ENCODE data around the gene VPS13A. TPM values are rescaled to one million over a fixed set of nuclear protein-coding genes. Genes with fewer than 3 reads are reported as not detected.

Gene VPS13A
- total and polyA plus RNA-seq, 9 of the 15 experiments (the other 6 are each of a cell fraction or from before 2014, with no cell fraction given): 5.6 to 29.9 (median 14.7) TPM

- Histone ChIP-seq H3K9me3 (replicated peaks; ENCODE audit: control insufficient read depth, insufficient read depth, low read depth, low read length) (no peaks in the 10 kb centered on the region), H2AFZ (ENCODE audit: low read depth, low read length) (no peak overlapping the region), H3K79me2 (ENCODE audit: control insufficient read depth, insufficient read depth, low read length) (no peaks in the 10 kb centered on the region), H3K9ac (ENCODE audit: insufficient read depth in 1 of 2, low read depth in 2 of 2, low read length in 2 of 2) (no peak overlapping the region), H4K20me1 (replicated peaks; ENCODE audit: control insufficient read depth, insufficient read depth, low read length) (no peaks in the 10 kb centered on the region), H3K4me3 (no peak overlapping the region), H3K4me1 (replicated peaks in 1 of 2; ENCODE audit: control insufficient read depth in 2 of 2, insufficient read depth in 2 of 2, low read length in 2 of 2) (no peaks in the 10 kb centered on the region), H3K27ac (ENCODE audit: extremely low read depth, low read depth, low read length) (no peak overlapping the region), H3K4me2 (ENCODE audit: insufficient read depth, low read length) (no peak overlapping the region), H3K36me3 (ENCODE audit: control insufficient read depth, insufficient read depth, low read length) (peaks cover 9% of the 10 kb centered on the region; the same call in 1 of the 3 replicates), H3K27me3 (ENCODE audit: control insufficient read depth in 2 of 2, insufficient read depth in 2 of 2, low read length in 2 of 2) (no peaks in the 10 kb centered on the region), H3K9me1 (ENCODE audit: control insufficient read depth, insufficient read depth, low read length) (no peaks in the 10 kb centered on the region)
- in situ Hi-C loops (cut with MboI): no loop called here
- CTCF ChIA-PET (ENCODE audit: low intra/inter-chr PET ratio): no interaction called here
- BruUV-seq (replicated peaks): no TSS peak
- DNase-seq (ENCODE audit: extremely low read depth in 1 of 4, low spot score in 3 of 4) (no peak), FAIRE-seq (no peak), ATAC-seq (no peak)
- intact Hi-C loops (cut with micrococcal nuclease): no loop called here
- POLR2A ChIA-PET: interaction anchor here (0.6 to 1.1 kb wide), 2 partner anchors 35 to 115 kb away, joined by 3 to 4 read pairs; no protein-coding TSS in a partner anchor
- WGBS (ENCODE audit: insufficient coverage, low coverage, missing lambda C conversion rate): 100% methylated on average over 1 of the region's 1 CpG
- TF ChIP-seq THRAP3 (IDR thresholded peaks at IDR 0.05; ENCODE audit: borderline replicate concordance) (no peak), ILF3 (IDR thresholded peaks at IDR 0.05; ENCODE audit: borderline replicate concordance) (no peak), PHF21A (IDR thresholded peaks at IDR 0.05; ENCODE audit: borderline replicate concordance, low read depth) (no peak), HNRNPL (IDR thresholded peaks at IDR 0.05; ENCODE audit: low read depth, low read length) (no peak), ZFX (CRISPR knock-in tag; IDR thresholded peaks at IDR 0.05) (no peak), MED1 (CRISPR knock-in tag; IDR thresholded peaks at IDR 0.05; ENCODE audit: borderline replicate concordance) (no peak), SMAD4 (CRISPR knock-in tag; conservative IDR thresholded peaks at IDR 0.05) (no peak), MGA (IDR thresholded peaks at IDR 0.05) (no peak), ZNF253 (CRISPR knock-in tag; conservative IDR thresholded peaks at IDR 0.05) (no peak)
These were observed 128.5 kb downstream of the VPS13A start for GRCh38 chr9:77305622-77306400.

Measured in K562 (cell line).